Panc1 (cell line): ENCODE measurements around the gene PCNT.

Experiments used
- CTCF ChIP-seq: fragments of 450-650 bp; IDR thresholded peaks from 2 replicates; pipeline ENCODE4 v1.5.1; 2017; ENCODE audit warnings: mild to moderate bottlenecking
- POLR2AphosphoS5 ChIP-seq: IDR thresholded peaks from 2 replicates; pipeline ENCODE4 v1.6.1; 2012; ENCODE audit warnings: mild to moderate bottlenecking, low read depth, low read length, moderate library complexity
- REST ChIP-seq, 2 experiments: IDR thresholded peaks; 2 replicates each; pipeline ENCODE4 v1.6.1; 2011 to 2012; ENCODE audit warnings: low read depth in 2 of 2, control low read depth in 1 of 2, low read length in 1 of 2, mild to moderate bottlenecking in 1 of 2, moderate library complexity in 1 of 2; ENCODE audit not compliant: insufficient read depth in 1 of 2
- TCF7L2 ChIP-seq: IDR thresholded peaks from 2 replicates; pipeline ENCODE4 v1.6.1; 2011; ENCODE audit warnings: mild to moderate bottlenecking, low read depth, low read length, inconsistent platforms

DNA sequence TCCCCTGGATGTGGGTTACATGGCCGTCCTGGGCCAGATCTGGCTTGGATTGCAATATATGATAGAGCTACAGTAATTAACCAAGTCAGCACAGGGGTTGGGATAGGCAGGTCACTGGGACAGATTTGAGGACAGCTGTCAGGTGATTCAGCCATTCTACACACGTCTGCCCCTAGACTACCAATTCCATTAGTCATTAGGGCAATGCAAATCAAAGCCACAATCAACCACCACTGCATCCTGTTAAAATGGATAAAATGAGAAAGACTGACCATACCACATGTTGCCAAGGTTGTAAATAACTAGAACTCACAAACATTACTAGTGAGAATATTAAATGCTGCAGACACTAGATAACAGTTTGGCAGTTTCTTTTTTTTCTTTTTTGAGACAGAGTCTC, 16.3 kb upstream of the PCNT start:
- no peak for TF ChIP-seq CTCF
- TF ChIP-seq REST (IDR thresholded peaks at IDR 0.05; ENCODE audit: insufficient read depth in 1 of 2, low read depth in 2 of 2, low read length in 1 of 2): no peak
- no peak for TF ChIP-seq POLR2AphosphoS5
- TF ChIP-seq TCF7L2: no peak
